Astrocyte (in vitro differentiated cells and primary cell): Measurements from ENCODE around the gene SPATA16. TPM values are rescaled to one million over a fixed set of nuclear protein-coding genes. Genes with fewer than 3 reads are reported as not detected.
"Not testable (repeated sequence)": the region's sequence is repeated elsewhere in the genome, so short reads cannot be mapped to it uniquely, and the experiment has no call there.

Source experiments
- DNase-seq: peaks from one replicate; pipeline ENCODE4 v3.0.0-alpha.2; 2010; ENCODE audit warnings: low read depth
- FAIRE-seq: peaks from 2 replicates; lab custom pipeline; 2011; peaks lifted over from hg19 to GRCh38; lab: Jason Lieb, UNC
- H2AFZ ChIP-seq: 2 replicates; pipeline ENCODE4 v1.6.0; 2012; ENCODE audit warnings: low read depth, low read length, inconsistent platforms
- H3K27ac ChIP-seq: 2 replicates; pipeline ENCODE4 v1.5.1; 2011; ENCODE audit warnings: low read depth, low read length, inconsistent platforms
- H3K27me3 ChIP-seq: 2 replicates; pipeline ENCODE4 v1.6.0; 2011; ENCODE audit warnings: low read length, inconsistent platforms; ENCODE audit not compliant: insufficient read depth
- H3K36me3 ChIP-seq: 2 replicates; pipeline ENCODE4 v1.5.1; 2011; ENCODE audit warnings: low read length, inconsistent platforms; ENCODE audit not compliant: insufficient read depth
- H3K4me1 ChIP-seq: 2 replicates; pipeline ENCODE4 v1.5.1; 2011; ENCODE audit warnings: low read length, inconsistent platforms; ENCODE audit not compliant: insufficient read depth
- H3K4me2 ChIP-seq: 2 replicates; pipeline ENCODE4 v1.6.0; 2012; ENCODE audit warnings: low read length, inconsistent platforms
- H3K4me3 ChIP-seq: 2 replicates; pipeline ENCODE4 v1.5.1; 2011; ENCODE audit warnings: low read depth, mild to moderate bottlenecking, low read length, inconsistent platforms; ENCODE audit not compliant: insufficient read depth
- H3K79me2 ChIP-seq: 2 replicates; pipeline ENCODE4 v1.6.0; 2012; ENCODE audit warnings: mild to moderate bottlenecking, low read length, inconsistent platforms; ENCODE audit not compliant: insufficient read depth
- H3K9ac ChIP-seq: 2 replicates; pipeline ENCODE4 v1.6.0; 2012; ENCODE audit warnings: mild to moderate bottlenecking, low read length, inconsistent platforms
- H3K9me3 ChIP-seq: 2 replicates; pipeline ENCODE4 v1.5.1; 2012; ENCODE audit warnings: low read depth, mild to moderate bottlenecking, low read length, inconsistent platforms; ENCODE audit not compliant: insufficient read depth
- H4K20me1 ChIP-seq: 2 replicates; pipeline ENCODE4 v1.6.0; 2012; ENCODE audit warnings: low read length, inconsistent platforms; ENCODE audit not compliant: insufficient read depth
- H3K27ac Mint-ChIP-seq: one replicate; pipeline ENCODE4 v1.8.0; 2021; ENCODE audit warnings: mild to moderate bottlenecking, mixed read lengths; ENCODE audit not compliant: unreplicated experiment
- H3K27me3 Mint-ChIP-seq: one replicate; pipeline ENCODE4 v1.8.0; 2021; ENCODE audit warnings: low read depth, mixed read lengths; ENCODE audit not compliant: unreplicated experiment
- H3K36me3 Mint-ChIP-seq: one replicate; pipeline ENCODE4 v1.8.0; 2021; ENCODE audit warnings: low read depth, mixed read lengths; ENCODE audit not compliant: unreplicated experiment
- H3K4me1 Mint-ChIP-seq: one replicate; pipeline ENCODE4 v1.8.0; 2021; ENCODE audit warnings: low read depth, mixed read lengths; ENCODE audit not compliant: unreplicated experiment
- H3K4me3 Mint-ChIP-seq: one replicate; pipeline ENCODE4 v1.8.0; 2021; ENCODE audit warnings: mild to moderate bottlenecking, moderate library complexity, mixed read lengths; ENCODE audit not compliant: unreplicated experiment
- H3K9me3 Mint-ChIP-seq: one replicate; pipeline ENCODE4 v1.8.0; 2021; ENCODE audit warnings: mild to moderate bottlenecking, mixed read lengths; ENCODE audit not compliant: unreplicated experiment
- CTCF ChIP-seq: IDR thresholded peaks from 2 replicates; pipeline ENCODE4 v1.5.1; 2011; ENCODE audit warnings: low read depth, mild to moderate bottlenecking, inconsistent platforms, low read length, moderate library complexity; ENCODE audit not compliant: insufficient read depth
- EZH2 ChIP-seq: IDR thresholded peaks from 2 replicates; pipeline ENCODE4 v1.6.1; 2012; ENCODE audit warnings: mild to moderate bottlenecking, low read length, inconsistent platforms; ENCODE audit not compliant: insufficient read depth
- total RNA-seq: library from RNA; stranded (reverse); gene quantifications from 2 replicates; pipeline ENCODE4 v1.2.1, GENCODE V29; 2021

The SPATA16 gene
- total RNA-seq, 1 donor from 2014 or later = not detected

- Histone ChIP-seq H4K20me1 (no peaks in the 10 kb centered on the region), H3K4me1 (no peaks in the 10 kb centered on the region), H3K4me2 (no peak overlapping the region), H3K27me3 (no peaks in the 10 kb centered on the region), H3K9me3 (no peaks in the 10 kb centered on the region), H3K79me2 (no peaks in the 10 kb centered on the region), H3K36me3 (no peaks in the 10 kb centered on the region), H3K4me3 (no peak overlapping the region), H3K9ac (no peak overlapping the region), H3K27ac (no peak overlapping the region), H2AFZ (no peak overlapping the region)
- Mint-ChIP-seq H3K4me3 (no peak overlapping the region), H3K4me1 (no peaks in the 10 kb centered on the region), H3K9me3 (no peaks in the 10 kb centered on the region), H3K36me3 (no peaks in the 10 kb centered on the region), H3K27ac (no peak overlapping the region), H3K27me3 (no peaks in the 10 kb centered on the region)
- DNase-seq = no peak
- FAIRE-seq = no peak
- TF ChIP-seq EZH2 (no peak), CTCF (no peak)
These were observed 271.1 kb downstream of the SPATA16 start for GRCh38 chr3:172869784-172870518.

DNA sequence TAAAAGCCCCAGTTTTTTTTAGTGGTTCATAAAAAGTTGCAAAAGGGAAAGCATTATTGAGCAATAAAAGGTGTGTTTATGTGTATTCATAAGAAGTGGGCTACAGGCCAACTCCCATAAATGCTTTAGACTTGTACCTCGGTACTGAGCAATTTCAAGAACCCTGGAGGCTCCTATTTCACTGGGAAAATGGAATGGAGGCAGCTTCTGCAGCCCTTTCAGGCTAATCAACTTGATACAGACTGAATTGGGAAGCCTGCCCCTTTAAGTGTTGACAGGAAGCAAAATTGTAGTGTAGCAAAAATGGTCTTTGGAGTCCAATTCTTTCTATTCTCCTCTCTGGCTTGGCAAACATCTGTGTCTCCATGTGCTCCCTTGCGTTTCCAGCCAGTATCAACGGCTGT is 271.7 kb downstream of the SPATA16 start:
- Histone ChIP-seq H3K4me1 (no peaks in the 10 kb centered on the region), H3K27me3 (no peaks in the 10 kb centered on the region), H2AFZ (no peak overlapping the region), H3K4me2 (no peak overlapping the region), H3K27ac (no peak overlapping the region), H3K79me2 (no peaks in the 10 kb centered on the region), H3K9ac (no peak overlapping the region), H3K4me3 (no peak overlapping the region), H4K20me1 (no peaks in the 10 kb centered on the region), H3K36me3 (no peaks in the 10 kb centered on the region), H3K9me3 (no peaks in the 10 kb centered on the region)
- no peak overlapping the region for H3K4me3 Mint-ChIP-seq
- no peak for DNase-seq
- H3K4me1 Mint-ChIP-seq = no peaks in the 10 kb centered on the region
- H3K9me3 Mint-ChIP-seq = no peaks in the 10 kb centered on the region
- H3K36me3 Mint-ChIP-seq = no peaks in the 10 kb centered on the region
- FAIRE-seq = no peak
- TF ChIP-seq CTCF = no peak
- TF ChIP-seq EZH2 = no peak
- no peak overlapping the region for H3K27ac Mint-ChIP-seq
- H3K27me3 Mint-ChIP-seq = no peaks in the 10 kb centered on the region

DNA sequence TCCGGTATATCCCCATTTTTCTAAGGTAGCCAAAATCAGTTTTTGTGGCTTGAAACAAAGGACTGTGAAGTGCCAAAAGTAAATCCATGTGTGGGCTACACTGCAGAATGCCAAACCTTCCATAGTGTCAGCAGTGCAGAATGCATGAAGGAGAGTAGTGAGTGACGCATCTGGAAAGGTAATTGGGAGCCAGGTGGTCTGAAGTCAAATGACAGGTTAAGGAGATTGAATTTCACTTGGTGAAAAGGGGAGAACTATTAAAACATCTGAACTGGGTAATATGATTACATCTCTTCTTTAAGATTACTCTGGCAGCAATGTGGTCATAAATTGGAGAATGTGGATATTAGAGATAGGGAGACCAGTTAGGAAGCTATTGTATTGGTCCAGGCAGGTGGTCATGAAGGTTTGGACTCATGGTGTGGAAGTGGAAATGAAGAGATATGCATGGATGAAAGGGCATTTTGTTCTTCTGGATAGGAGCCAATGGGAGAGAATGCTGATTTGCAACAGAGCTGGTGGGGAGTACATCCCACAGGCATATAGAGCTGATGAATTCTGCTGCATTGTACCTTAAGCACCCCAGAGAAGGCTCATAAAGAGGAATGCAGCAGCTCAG is 272.3 kb downstream of the SPATA16 start:
- H3K79me2 ChIP-seq = no peaks in the 10 kb centered on the region
- Mint-ChIP-seq H3K36me3 (no peaks in the 10 kb centered on the region), H3K4me3 (no peak overlapping the region), H3K27me3 (no peaks in the 10 kb centered on the region), H3K4me1 (no peaks in the 10 kb centered on the region), H3K27ac (no peak overlapping the region), H3K9me3 (no peaks in the 10 kb centered on the region)
- no peaks in the 10 kb centered on the region for H3K27me3 ChIP-seq
- H3K27ac ChIP-seq = no peak overlapping the region
- no peak overlapping the region for H2AFZ ChIP-seq
- no peaks in the 10 kb centered on the region for H3K9me3 ChIP-seq
- no peaks in the 10 kb centered on the region for H3K36me3 ChIP-seq
- no peaks in the 10 kb centered on the region for H3K4me1 ChIP-seq
- H3K9ac ChIP-seq = no peak overlapping the region
- FAIRE-seq (no peak), DNase-seq (no peak)
- no peak overlapping the region for H3K4me3 ChIP-seq
- H3K4me2 ChIP-seq = no peak overlapping the region
- no peak for TF ChIP-seq EZH2
- TF ChIP-seq CTCF = no peak
- H4K20me1 ChIP-seq = no peaks in the 10 kb centered on the region

- H3K27me3 ChIP-seq, H3K79me2 ChIP-seq, H3K4me3 Mint-ChIP-seq, H3K9me3 Mint-ChIP-seq, H3K4me3 ChIP-seq, H3K4me2 ChIP-seq, H4K20me1 ChIP-seq, H3K27ac Mint-ChIP-seq, H3K27ac ChIP-seq, H2AFZ ChIP-seq, H3K9me3 ChIP-seq, H3K36me3 ChIP-seq, H3K36me3 Mint-ChIP-seq, FAIRE-seq, H3K4me1 Mint-ChIP-seq, H3K9ac ChIP-seq, H3K27me3 Mint-ChIP-seq, DNase-seq, H3K4me1 ChIP-seq: not testable (repeated sequence)
These were observed 274.2 kb downstream of the SPATA16 start for GRCh38 chr3:172866726-172867350.
